Nucleus accumbens (tissue), 56 donors: ENCODE measurements around the gene ATP10A.

Experiments used
- DNase-seq, 56 donors: peaks; one replicate each; lab custom pipeline; 2025; lab: John Stamatoyannopoulos, UW

ATP10A gene

GRCh38 chr15:25830844-25831451 lies 32.2 kb downstream of the ATP10A start:
- no peak for DNase-seq

GRCh38 chr15:25829073-25829472 lies 34.1 kb downstream of the ATP10A start:
- DNase-seq = no peak

GRCh38 chr15:25825207-25825606 lies 37.9 kb downstream of the ATP10A start:
- no peak for DNase-seq

- DNase-seq = no peak
Observed at GRCh38 chr15:25824618-25825017, 38.5 kb downstream of the ATP10A start.

GRCh38 chr15:25812845-25813244 lies 50.3 kb downstream of the ATP10A start:
- no peak for DNase-seq

- DNase-seq = no peak
Observed at GRCh38 chr15:25812073-25812472, 51.1 kb downstream of the ATP10A start.

GRCh38 chr15:25811481-25811906 lies 51.6 kb downstream of the ATP10A start:
- DNase-seq = no peak

- DNase-seq = no peak
Observed at GRCh38 chr15:25810631-25811091, 52.5 kb downstream of the ATP10A start.

GRCh38 chr15:25810154-25810553 lies 53.0 kb downstream of the ATP10A start:
- DNase-seq = no peak

GRCh38 chr15:25807063-25807462 lies 56.1 kb downstream of the ATP10A start:
- DNase-seq = no peak

- peak in 1 of 56 donors; percentile 6 for DNase-seq
Observed at GRCh38 chr15:25805031-25805430, 58.1 kb downstream of the ATP10A start.

- no peak for DNase-seq
Observed at GRCh38 chr15:25804451-25804850, 58.7 kb downstream of the ATP10A start.

- DNase-seq = no peak
Observed at GRCh38 chr15:25803541-25803940, 59.6 kb downstream of the ATP10A start.

- no peak for DNase-seq
Observed at GRCh38 chr15:25803036-25803435, 60.1 kb downstream of the ATP10A start.

GRCh38 chr15:25802285-25802830 lies 60.8 kb downstream of the ATP10A start:
- no peak for DNase-seq

- no peak for DNase-seq
Observed at GRCh38 chr15:25801586-25802284, 61.4 kb downstream of the ATP10A start.

GRCh38 chr15:25800761-25801515 lies 62.2 kb downstream of the ATP10A start:
- DNase-seq = no peak

GRCh38 chr15:25799906-25800700 lies 63.0 kb downstream of the ATP10A start:
- DNase-seq = no peak

- DNase-seq = no peak
Observed at GRCh38 chr15:25797936-25798901, 64.9 kb downstream of the ATP10A start.
